Adrenal gland (tissue), 5 donors: ENCODE measurements around the gene ARVCF.

Experiments
- POLR2A ChIP-seq, 2 donors: fragments of 450-650 bp; IDR thresholded peaks; one replicate each; pipeline ENCODE4 v1.6.1; 2017; ENCODE audit warnings: antibody characterized with exemption in 2 of 2, mild to moderate bottlenecking in 2 of 2, moderate library complexity in 1 of 2
- TF ChIP-seq, protein P1 (sequence below), 6 experiments: fragments of 450-650 bp in 4 of 6; fragments of 200-600 bp in 2 of 6; sonication (generic) in 1 of 6; IDR thresholded peaks; 1 replicate in 5 of 6; 2 replicates in 1 of 6; pipeline versions ENCODE4 v1.5.1 to v1.8.0; 2016 to 2021; ENCODE audit warnings: antibody characterized with exemption in 6 of 6, mild to moderate bottlenecking in 2 of 6, moderate library complexity in 1 of 6
- donor health status: DM: no; HTN: no; CAD: no.

- TF ChIP-seq, protein P1, sequence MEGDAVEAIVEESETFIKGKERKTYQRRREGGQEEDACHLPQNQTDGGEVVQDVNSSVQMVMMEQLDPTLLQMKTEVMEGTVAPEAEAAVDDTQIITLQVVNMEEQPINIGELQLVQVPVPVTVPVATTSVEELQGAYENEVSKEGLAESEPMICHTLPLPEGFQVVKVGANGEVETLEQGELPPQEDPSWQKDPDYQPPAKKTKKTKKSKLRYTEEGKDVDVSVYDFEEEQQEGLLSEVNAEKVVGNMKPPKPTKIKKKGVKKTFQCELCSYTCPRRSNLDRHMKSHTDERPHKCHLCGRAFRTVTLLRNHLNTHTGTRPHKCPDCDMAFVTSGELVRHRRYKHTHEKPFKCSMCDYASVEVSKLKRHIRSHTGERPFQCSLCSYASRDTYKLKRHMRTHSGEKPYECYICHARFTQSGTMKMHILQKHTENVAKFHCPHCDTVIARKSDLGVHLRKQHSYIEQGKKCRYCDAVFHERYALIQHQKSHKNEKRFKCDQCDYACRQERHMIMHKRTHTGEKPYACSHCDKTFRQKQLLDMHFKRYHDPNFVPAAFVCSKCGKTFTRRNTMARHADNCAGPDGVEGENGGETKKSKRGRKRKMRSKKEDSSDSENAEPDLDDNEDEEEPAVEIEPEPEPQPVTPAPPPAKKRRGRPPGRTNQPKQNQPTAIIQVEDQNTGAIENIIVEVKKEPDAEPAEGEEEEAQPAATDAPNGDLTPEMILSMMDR (IDR thresholded peaks at IDR 0.05): no peak
- TF ChIP-seq POLR2A (IDR thresholded peaks at IDR 0.05): no peak
Observed at GRCh38 chr22:19987394-19988306, 29.0 kb downstream of the ARVCF start.
